Uterus (tissue), 2 donors: ENCODE results near the gene FZD7.

ENCODE experiments used
- CTCF ChIP-seq, 4 experiments: fragments of 200-600 bp in 2 of 4; fragments of 450-650 bp in 2 of 4; sonication (generic) in 2 of 4; IDR thresholded peaks; one replicate each; pipeline ENCODE4 v1.5.1; 2016 to 2019; ENCODE audit warnings: antibody characterized with exemption in 4 of 4, mild to moderate bottlenecking in 2 of 4, moderate library complexity in 1 of 4
- POLR2A ChIP-seq, 2 donors: fragments of 450-650 bp; IDR thresholded peaks; one replicate each; pipeline ENCODE4 v1.6.1; 2016; ENCODE audit warnings: antibody characterized with exemption in 2 of 2, mild to moderate bottlenecking in 1 of 2, moderate library complexity in 1 of 2

GRCh38 chr2:202072737-202073401 lies 39.2 kb downstream of the FZD7 start, which contains the start of gene KIAA2012:
- TF ChIP-seq CTCF (IDR thresholded peaks at IDR 0.05) (no peak), POLR2A (IDR thresholded peaks at IDR 0.05) (no peak)
